KOPT-K1 (cell line): ENCODE measurements around the gene CFB.
"Not testable (repeated sequence)": the region's sequence is repeated elsewhere in the genome, so short reads cannot be mapped to it uniquely, and the experiment has no call there.

Experiments used
- H3K27ac ChIP-seq: fragments of 200-600 bp; sonication (generic); 2 replicates; pipeline ENCODE4 v1.5.1; 2016; ENCODE audit warnings: antibody characterized with exemption, mild to moderate bottlenecking, low read depth, low read length; ENCODE audit not compliant: poor library complexity, severe bottlenecking
- H3K36me3 ChIP-seq: fragments of 200-600 bp; sonication (generic); 2 replicates; pipeline ENCODE4 v1.5.1; 2017; ENCODE audit warnings: antibody characterized with exemption, mild to moderate bottlenecking, low read length, moderate library complexity; ENCODE audit not compliant: insufficient read depth
- H3K9me3 ChIP-seq: fragments of 200-600 bp; sonication (generic); 2 replicates; pipeline ENCODE4 v1.5.1; 2017; ENCODE audit warnings: antibody characterized with exemption, low read length, mild to moderate bottlenecking; ENCODE audit not compliant: insufficient read depth, poor library complexity, severe bottlenecking

CFB gene

GRCh38 chr6:31994421-31994820, 48.5 kb downstream of the CFB start:
- H3K9me3 ChIP-seq, H3K36me3 ChIP-seq, H3K27ac ChIP-seq: not testable (repeated sequence)

GRCh38 chr6:31996385-31996784, 50.5 kb downstream of the CFB start:
- H3K9me3 ChIP-seq, H3K27ac ChIP-seq, H3K36me3 ChIP-seq: not testable (repeated sequence)
